Measurements from ENCODE around the gene ACSF2.
A peak's percentile ranks its signal among the peaks of the same experiment; 100 is the strongest.

Gene ACSF2

DNA sequence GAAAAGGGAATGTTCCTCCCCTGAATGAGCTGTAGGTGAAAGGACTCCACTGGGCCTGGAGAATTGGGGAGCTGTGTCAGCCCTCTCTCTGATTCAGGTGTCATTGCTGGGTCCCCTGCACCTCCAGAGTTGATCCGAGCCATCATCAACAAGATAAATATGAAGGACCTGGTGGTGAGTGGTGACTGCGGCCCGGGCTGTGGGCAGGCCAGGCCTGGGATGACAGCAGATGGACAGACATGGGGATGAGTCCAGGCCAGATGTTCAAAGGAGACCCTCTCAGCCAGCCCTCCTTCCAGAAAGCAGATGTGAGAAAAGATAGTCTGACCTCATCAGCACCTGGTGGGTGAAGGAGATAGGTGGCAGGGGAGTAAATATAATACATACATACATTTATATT lies 38.1 kb downstream of the ACSF2 start:
- peaks cover 16 to 25% (median 19%) of the 10 kb centered on the region in 11 experiments for H3K27me3 ChIP-seq
- H3K36me3 ChIP-seq, result peaks cover 0 to 30% (median 0%) of the 10 kb centered on the region in 11 experiments; a peak in 4 of 22 replicates
- no peak overlapping the region for H3K4me3 ChIP-seq
- H3K4me2 ChIP-seq, result no peak overlapping the region
- no peaks in the 10 kb centered on the region for H3K9me3 ChIP-seq (replicated peaks in 1 of 11)
- no peak for TF ChIP-seq Cebpa-rat (IDR thresholded peaks at IDR 0.05)
- no peak overlapping the region for H3K27ac ChIP-seq
- no peak overlapping the region for H3K9ac ChIP-seq
- H3K4me1 ChIP-seq, result peaks cover 3 to 17% (median 13%) of the 10 kb centered on the region in 10 experiments
- peaks cover 0 to 11% (median 0%) of the 10 kb centered on the region in 11 experiments; a peak in 2 of 22 replicates for H4K20me1 ChIP-seq

GRCh38 chr17:50464736-50465135 lies 38.7 kb downstream of the ACSF2 start:
- TF ChIP-seq Cebpa-rat (IDR thresholded peaks at IDR 0.05), result no peak
- Histone ChIP-seq H3K9ac (no peak overlapping the region), H3K27me3 (peaks cover 16 to 31% (median 25%) of the 10 kb centered on the region in 11 experiments), H3K4me2 (no peak overlapping the region), H3K4me1 (peaks cover 0 to 10% (median 7%) of the 10 kb centered on the region in 10 experiments; a peak in 17 of 20 replicates), H4K20me1 (peaks cover 0 to 17% (median 0%) of the 10 kb centered on the region in 11 experiments; a peak in 2 of 22 replicates), H3K27ac (no peak overlapping the region), H3K9me3 (replicated peaks in 1 of 11) (no peaks in the 10 kb centered on the region), H3K36me3 (peaks cover 0 to 30% (median 0%) of the 10 kb centered on the region in 11 experiments; a peak in 4 of 22 replicates), H3K4me3 (no peak overlapping the region)

GRCh38 chr17:50465171-50465570 lies 39.2 kb downstream of the ACSF2 start:
- Histone ChIP-seq H3K4me3 (no peak overlapping the region), H3K4me2 (no peak overlapping the region), H3K36me3 (peaks cover 0 to 30% (median 0%) of the 10 kb centered on the region in 11 experiments; a peak in 4 of 22 replicates), H3K9me3 (replicated peaks in 1 of 11) (no peaks in the 10 kb centered on the region), H3K27me3 (peaks cover 16 to 36% (median 28%) of the 10 kb centered on the region in 11 experiments), H3K27ac (no peak overlapping the region), H3K9ac (no peak overlapping the region), H4K20me1 (peaks cover 0 to 22% (median 0%) of the 10 kb centered on the region in 11 experiments; a peak in 1 of 22 replicates), H3K4me1 (peaks cover 0 to 13% (median 2%) of the 10 kb centered on the region in 10 experiments; a peak in 8 of 20 replicates)
- TF ChIP-seq Cebpa-rat (IDR thresholded peaks at IDR 0.05), result no peak

- Histone ChIP-seq H3K27me3 (peaks cover 16 to 36% (median 28%) of the 10 kb centered on the region in 11 experiments), H3K27ac (no peak overlapping the region), H3K36me3 (peaks cover 0 to 25% (median 0%) of the 10 kb centered on the region in 11 experiments; a peak in 4 of 22 replicates), H3K4me2 (no peak overlapping the region), H3K4me3 (no peak overlapping the region), H3K9ac (no peak overlapping the region), H3K9me3 (replicated peaks in 1 of 11) (no peaks in the 10 kb centered on the region), H3K4me1 (peaks cover 0 to 18% (median 1%) of the 10 kb centered on the region in 10 experiments; a peak in 14 of 20 replicates), H4K20me1 (peaks cover 0 to 26% (median 0%) of the 10 kb centered on the region in 11 experiments; a peak in 1 of 22 replicates)
- TF ChIP-seq Cebpa-rat (IDR thresholded peaks at IDR 0.05), result no peak
These were observed 39.6 kb downstream of the ACSF2 start for GRCh38 chr17:50465635-50466034.

DNA sequence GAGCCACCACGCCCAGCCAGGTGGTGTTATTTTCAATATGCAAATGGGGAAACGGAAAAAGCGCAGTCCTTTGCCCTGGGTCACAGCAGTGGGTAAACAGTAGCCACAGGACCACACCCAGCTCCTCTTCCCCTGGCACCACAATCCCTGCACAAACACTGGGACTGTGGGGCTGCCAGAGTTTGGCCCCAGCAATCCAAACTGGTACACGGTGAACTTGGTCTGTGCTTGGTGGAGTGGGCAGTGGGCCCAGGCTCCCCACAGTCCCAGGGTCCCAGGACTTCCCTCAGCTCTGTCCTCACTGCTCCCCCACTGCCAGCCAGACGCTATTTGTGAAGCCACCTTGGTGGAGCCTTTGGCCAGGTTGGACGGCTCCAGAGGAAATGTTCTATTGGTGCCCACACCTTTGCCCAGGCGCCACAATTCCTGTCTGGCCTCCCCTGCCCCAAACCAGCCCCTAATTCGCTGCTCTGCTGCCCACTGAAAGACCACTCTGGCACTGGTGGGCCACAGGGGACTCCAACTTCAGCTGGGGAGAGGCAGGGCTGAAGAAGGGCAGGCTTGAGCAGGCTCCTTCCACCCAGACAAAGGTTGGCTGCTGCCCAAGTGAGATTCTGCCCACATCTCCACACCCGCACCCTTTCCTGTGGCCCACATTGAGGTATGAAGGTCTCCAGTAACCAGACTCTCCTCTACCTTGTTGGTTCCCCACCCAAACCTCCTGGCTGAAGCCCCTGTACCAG lies 40.5 kb downstream of the ACSF2 start:
- Histone ChIP-seq H3K4me3 (no peak overlapping the region), H3K36me3 (peaks cover 0 to 19% (median 0%) of the 10 kb centered on the region in 11 experiments; a peak in 4 of 22 replicates), H3K4me2 (peak overlapping the region in 2 of 11 experiments; percentile 22 to 24; a peak in 2 of 22 replicates), H3K9ac (no peak overlapping the region), H3K27ac (peak overlapping the region in 1 of 11 experiments; percentile 5; a peak in 1 of 22 replicates), H3K4me1 (peaks cover 9 to 27% (median 10%) of the 10 kb centered on the region in 10 experiments; a peak in 19 of 20 replicates), H3K27me3 (peaks cover 16 to 36% (median 28%) of the 10 kb centered on the region in 11 experiments), H4K20me1 (peaks cover 0 to 26% (median 0%) of the 10 kb centered on the region in 11 experiments; a peak in 2 of 22 replicates), H3K9me3 (replicated peaks in 1 of 11) (no peaks in the 10 kb centered on the region)
- TF ChIP-seq Cebpa-rat (IDR thresholded peaks at IDR 0.05), result no peak

GRCh38 chr17:50467114-50467854 lies 41.3 kb downstream of the ACSF2 start:
- Histone ChIP-seq H3K27ac (no peak overlapping the region), H3K27me3 (peaks cover 16 to 36% (median 28%) of the 10 kb centered on the region in 11 experiments), H3K4me2 (no peak overlapping the region), H3K4me1 (peaks cover 10 to 30% (median 15%) of the 10 kb centered on the region in 10 experiments; a peak in 19 of 20 replicates), H3K9ac (no peak overlapping the region), H3K4me3 (no peak overlapping the region), H3K9me3 (replicated peaks in 1 of 11) (no peaks in the 10 kb centered on the region), H4K20me1 (peaks cover 0 to 26% (median 0%) of the 10 kb centered on the region in 11 experiments; a peak in 2 of 22 replicates), H3K36me3 (peaks cover 0 to 22% (median 0%) of the 10 kb centered on the region in 11 experiments; a peak in 4 of 22 replicates)
- no peak for TF ChIP-seq Cebpa-rat (IDR thresholded peaks at IDR 0.05)

- Histone ChIP-seq H3K9me3 (replicated peaks in 1 of 11) (no peaks in the 10 kb centered on the region), H3K9ac (no peak overlapping the region), H4K20me1 (peaks cover 0 to 26% (median 0%) of the 10 kb centered on the region in 11 experiments; a peak in 2 of 22 replicates), H3K4me2 (no peak overlapping the region), H3K4me1 (peaks cover 10 to 30% (median 15%) of the 10 kb centered on the region in 10 experiments; a peak in 19 of 20 replicates), H3K36me3 (peaks cover 0 to 22% (median 0%) of the 10 kb centered on the region in 11 experiments; a peak in 4 of 22 replicates), H3K27ac (no peak overlapping the region), H3K4me3 (no peak overlapping the region), H3K27me3 (peaks cover 16 to 36% (median 28%) of the 10 kb centered on the region in 11 experiments)
- TF ChIP-seq Cebpa-rat (IDR thresholded peaks at IDR 0.05), result no peak
These were observed 41.9 kb downstream of the ACSF2 start for GRCh38 chr17:50467855-50468303.

DNA sequence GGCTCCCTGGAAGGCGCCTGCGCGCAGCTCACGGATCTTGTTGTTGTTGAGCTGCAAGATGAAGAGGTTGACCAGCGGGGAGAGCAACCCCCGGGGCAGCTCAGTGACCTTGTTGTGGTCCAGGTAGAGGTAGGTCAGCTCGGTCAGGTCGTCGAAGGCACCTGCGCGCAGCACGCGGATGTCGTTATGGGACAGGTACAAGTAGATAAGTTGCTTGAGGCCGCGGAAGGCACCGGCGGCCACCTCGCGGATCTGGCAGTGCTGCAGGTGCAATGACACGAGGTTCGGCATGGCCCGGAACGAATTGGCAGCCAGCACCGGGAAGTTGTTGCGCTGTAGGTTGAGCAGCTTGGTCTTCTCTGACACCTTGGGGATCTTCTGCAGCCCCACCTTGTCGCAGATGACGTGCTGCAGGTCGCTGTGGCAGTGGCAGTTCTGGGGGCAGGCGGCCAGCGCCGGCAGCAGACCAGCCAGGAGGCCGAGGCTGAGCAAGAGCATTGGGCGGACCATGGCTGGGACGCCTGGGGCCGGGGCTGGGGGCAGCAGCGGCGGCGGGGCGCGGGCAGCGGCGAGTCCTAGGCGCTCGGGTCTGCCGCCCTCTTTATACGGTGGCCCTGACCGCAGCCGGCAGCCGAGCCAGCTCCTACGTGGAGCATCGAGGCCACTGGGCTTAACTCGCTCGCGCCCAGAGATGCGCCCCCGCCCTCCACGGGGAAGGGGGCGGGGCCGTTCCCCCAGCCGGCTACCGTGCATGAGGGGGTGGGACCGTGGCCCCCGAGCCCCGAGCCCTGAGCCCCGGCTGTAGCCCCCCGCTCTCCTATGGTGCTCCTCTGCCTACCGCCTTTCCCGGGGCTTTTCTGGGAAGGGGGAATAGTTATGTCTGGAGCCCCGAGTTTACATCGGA lies 42.5 kb downstream of the ACSF2 start, which contains the start of gene CHAD:
TSS of gene CHAD (minus strand) at position 577 of the 904 bp plus-strand sequence. CDS start at position 510, 67 bp downstream.
- Histone ChIP-seq H3K9me3 (replicated peaks in 1 of 11) (no peaks in the 10 kb centered on the region), H3K36me3 (peaks cover 0 to 25% (median 0%) of the 10 kb centered on the region in 11 experiments; a peak in 4 of 22 replicates), H3K9ac (no peak within 1 kb of the TSS), H3K27ac (no peak within 1 kb of the TSS), H3K4me3 (no peak within 1 kb of the TSS), H3K4me1 (peaks cover 10 to 30% (median 15%) of the 10 kb centered on the region in 10 experiments; a peak in 19 of 20 replicates), H3K4me2 (no peak within 1 kb of the TSS), H4K20me1 (peaks cover 0 to 26% (median 0%) of the 10 kb centered on the region in 11 experiments; a peak in 2 of 22 replicates), H3K27me3 (peaks cover 16 to 36% (median 28%) of the 10 kb centered on the region in 11 experiments)
- no peak for TF ChIP-seq Cebpa-rat (IDR thresholded peaks at IDR 0.05)
